A549 (cell line): ENCODE results near the gene SLIT3. TPM values are rescaled to one million over a fixed set of nuclear protein-coding genes. Genes with fewer than 3 reads are reported as not detected.

Experiments
- ATAC-seq, 2 experiments: fragments of 200-7000 bp in 1 of 2; fragments of >200 bp in 1 of 2; cut with Nextera tagmentation in 1 of 2; cut with Tn5 transposase in 1 of 2; 3 replicates each; pipeline versions ENCODE4 v1.8.0 to v1.9.1; 2018 to 2020; ENCODE audit warnings: mild to moderate bottlenecking in 1 of 2, moderate library complexity in 1 of 2
- CTCF ChIA-PET: fragments of 300-600 bp; sonication (Branson Sonifier 250); formaldehyde crosslinking; extraction: SDS; loops from one replicate; lab custom pipeline; 2021; ENCODE audit warnings: antibody characterized with exemption, inconsistent platforms; lab: Yijun Ruan, JAX
- POLR2A ChIA-PET: fragments of 350-600 bp; formaldehyde crosslinking; extraction: SDS; loops from one replicate; lab custom pipeline; 2021; ENCODE audit warnings: antibody characterized with exemption, inconsistent platforms; lab: Yijun Ruan, JAX
- DNase-seq, 2 experiments: peaks; one replicate each; pipeline versions ENCODE4 v3.0.0 to v3.0.0-alpha.2; 2011 to 2016; ENCODE audit warnings: low read depth in 1 of 2, low spot score in 1 of 2
- FAIRE-seq: peaks from 2 replicates; lab custom pipeline; 2011; peaks lifted over from hg19 to GRCh38; lab: Jason Lieb, UNC
- H3K27ac ChIP-seq, 2 experiments: fragments of >200 bp; sonication (Bioruptor Twin); formaldehyde crosslinking; 3 replicates each; pipeline ENCODE4 v1.5.1; 2016 to 2017
- H3K4me1 ChIP-seq: fragments of >200 bp; sonication (Bioruptor Twin); formaldehyde crosslinking; 3 replicates; pipeline ENCODE4 v1.6.1; 2016
- H3K4me2 ChIP-seq: fragments of >200 bp; sonication (Bioruptor Twin); formaldehyde crosslinking; 3 replicates; pipeline ENCODE4 v1.6.1; 2016
- H3K4me3 ChIP-seq: fragments of >200 bp; sonication (Bioruptor Twin); formaldehyde crosslinking; 3 replicates; pipeline ENCODE4 v1.5.1; 2016
- H3K9me3 ChIP-seq: fragments of >200 bp; sonication (Bioruptor Twin); formaldehyde crosslinking; 3 replicates; pipeline ENCODE4 v1.6.1; 2016
- CEBPB ChIP-seq, 2 experiments: fragments of >200 bp in 1 of 2; sonication (Bioruptor Twin) in 1 of 2; formaldehyde crosslinking in 1 of 2; IDR thresholded peaks; 2 replicates each; pipeline ENCODE4 v1.6.1; 2012 to 2016
- EHMT2 ChIP-seq: fragments of 200-600 bp; sonication (generic); IDR thresholded peaks from 2 replicates; pipeline ENCODE4 v1.6.1; 2016; ENCODE audit warnings: antibody characterized with exemption, low read depth, mild to moderate bottlenecking, moderate library complexity
- GATA3 ChIP-seq: IDR thresholded peaks from 2 replicates; pipeline ENCODE4 v1.6.1; 2012; ENCODE audit warnings: borderline replicate concordance
- HEYL ChIP-seq: fragments of 250-450 bp; sonication (Bioruptor Pico); IDR thresholded peaks from 2 replicates; pipeline ENCODE4 v1.8.0; 2021; ENCODE audit warnings: mild to moderate bottlenecking, moderate library complexity
- HOXB5 ChIP-seq: fragments of 250-450 bp; sonication (Bioruptor Pico); IDR thresholded peaks from 2 replicates; pipeline ENCODE4 v1.5.0; 2020; ENCODE audit warnings: mild to moderate bottlenecking, moderate library complexity
- JUN ChIP-seq, 2 experiments: fragments of >200 bp; sonication (Bioruptor Twin); formaldehyde crosslinking; IDR thresholded peaks; 2 replicates in 1 of 2; 3 replicates in 1 of 2; pipeline ENCODE4 v1.6.1; 2016 to 2017
- JUNB ChIP-seq: fragments of >200 bp; sonication (Bioruptor Twin); formaldehyde crosslinking; IDR thresholded peaks from 2 replicates; pipeline ENCODE4 v1.6.1; 2016
- KDM1A ChIP-seq: fragments of 200-600 bp; sonication (generic); IDR thresholded peaks from 2 replicates; pipeline ENCODE4 v1.6.1; 2016; ENCODE audit warnings: low read depth, mild to moderate bottlenecking
- MAFK ChIP-seq: fragments of 450-650 bp; IDR thresholded peaks from 2 replicates; pipeline ENCODE4 v1.6.1; 2014; ENCODE audit not compliant: partially characterized antibody
- NPAS2 ChIP-seq: fragments of 250-450 bp; sonication (Bioruptor Pico); IDR thresholded peaks from 2 replicates; pipeline ENCODE4 v1.8.0; 2022; ENCODE audit warnings: mild to moderate bottlenecking, moderate library complexity, borderline replicate concordance
- POLR2A ChIP-seq: IDR thresholded peaks from 2 replicates; pipeline ENCODE4 v1.6.1; 2012; ENCODE audit warnings: mild to moderate bottlenecking, low read length
- RAD21 ChIP-seq, 2 experiments: fragments of >200 bp in 1 of 2; sonication (Bioruptor Twin) in 1 of 2; formaldehyde crosslinking in 1 of 2; IDR thresholded peaks in 1 of 2; conservative IDR thresholded peaks in 1 of 2; 2 replicates in 1 of 2; 3 replicates in 1 of 2; pipeline ENCODE4 v1.6.1; 2012 to 2018; ENCODE audit warnings: inconsistent platforms in 1 of 2
- SREBF2 ChIP-seq: fragments of 450-650 bp; IDR thresholded peaks from 2 replicates; pipeline ENCODE4 v1.6.1; 2014; ENCODE audit warnings: mild to moderate bottlenecking, moderate library complexity
- TFCP2L1 ChIP-seq: fragments of 250-450 bp; sonication (Bioruptor Pico); IDR thresholded peaks from 2 replicates; pipeline ENCODE4 v1.5.0; 2021; ENCODE audit warnings: mild to moderate bottlenecking
- TP53 ChIP-seq: fragments of 250-450 bp; sonication (Bioruptor Pico); IDR thresholded peaks from 2 replicates; pipeline ENCODE4 v1.5.0; 2021; ENCODE audit warnings: mild to moderate bottlenecking, moderate library complexity
- WGBS: methylation state at CpG from one replicate; pipeline ENCODE4 v1.1.6; 2017; ENCODE audit errors: missing lambda C conversion rate; 5-methylcytosine and 5-hydroxymethylcytosine counted together
- polyA plus RNA-seq, 4 experiments: library from polyadenylated mRNA; depleted of rRNA in 3 of 4; stranded (reverse); fragments of >200 nt; fragmentation: RNase III in 1 of 4; extraction: RNeasy Plus Mini Kit Qiagen cat#74134 plus additional on column Dnase treatment in 1 of 4; gene quantifications; 2 replicates in 3 of 4; 3 replicates in 1 of 4; pipeline ENCODE4 v1.2.3, GENCODE V29; 2011 to 2017
- TF ChIP-seq, protein P1 (sequence below): fragments of >200 bp; sonication (Bioruptor Twin); formaldehyde crosslinking; IDR thresholded peaks from 3 replicates; pipeline ENCODE4 v1.5.1; 2016
- TF ChIP-seq, protein P2 (sequence below): IDR thresholded peaks from 2 replicates; pipeline ENCODE4 v1.6.1; 2012
- TF ChIP-seq, protein P3 (sequence below): IDR thresholded peaks from 2 replicates; pipeline ENCODE4 v1.6.1; 2012; ENCODE audit warnings: low read depth, borderline replicate concordance
- TF ChIP-seq, protein P4 (sequence below): fragments of 450-650 bp; IDR thresholded peaks from 2 replicates; pipeline ENCODE4 v1.6.1; 2014; ENCODE audit warnings: antibody characterized with exemption
- TF ChIP-seq, protein P5 (sequence below): IDR thresholded peaks from 2 replicates; pipeline ENCODE4 v1.6.1; 2012
- TF ChIP-seq, protein P6 (sequence below): fragments of 150-350 bp; IDR thresholded peaks from 2 replicates; pipeline ENCODE4 v1.6.1; 2014; ENCODE audit warnings: low read depth, mild to moderate bottlenecking, low read length
- TF ChIP-seq, protein P7 (sequence below): fragments of >200 bp; sonication (Bioruptor Twin); formaldehyde crosslinking; IDR thresholded peaks from 3 replicates; pipeline ENCODE4 v1.6.1; 2016

The SLIT3 gene
- polyA plus RNA-seq, 2 of the 4 experiments (the other 2 are of a cell fraction) = 12.7 to 22.9 TPM

DNA sequence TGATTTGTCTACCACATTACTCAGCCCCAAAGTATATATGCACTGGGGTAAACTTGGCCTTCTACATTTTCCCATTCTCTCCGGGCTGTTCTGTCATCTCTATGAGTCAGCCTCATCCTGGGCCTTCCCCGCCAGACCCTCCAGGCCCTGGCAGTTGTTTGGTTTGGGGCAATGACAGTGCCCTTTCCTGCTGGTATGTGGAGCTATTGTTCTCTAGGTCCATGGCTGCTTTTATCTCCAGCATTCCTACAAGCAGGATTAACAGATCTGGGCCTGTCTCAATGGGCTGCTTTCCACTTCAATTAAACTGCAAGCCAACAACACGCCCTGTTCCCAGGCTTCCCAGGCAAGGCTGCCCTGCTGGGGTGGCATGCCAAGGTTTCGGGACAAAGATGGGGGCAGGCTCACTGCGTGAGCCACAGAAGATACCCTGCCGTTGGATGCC, 136.4 kb downstream of the SLIT3 start (continued):
- TF ChIP-seq, protein P1, sequence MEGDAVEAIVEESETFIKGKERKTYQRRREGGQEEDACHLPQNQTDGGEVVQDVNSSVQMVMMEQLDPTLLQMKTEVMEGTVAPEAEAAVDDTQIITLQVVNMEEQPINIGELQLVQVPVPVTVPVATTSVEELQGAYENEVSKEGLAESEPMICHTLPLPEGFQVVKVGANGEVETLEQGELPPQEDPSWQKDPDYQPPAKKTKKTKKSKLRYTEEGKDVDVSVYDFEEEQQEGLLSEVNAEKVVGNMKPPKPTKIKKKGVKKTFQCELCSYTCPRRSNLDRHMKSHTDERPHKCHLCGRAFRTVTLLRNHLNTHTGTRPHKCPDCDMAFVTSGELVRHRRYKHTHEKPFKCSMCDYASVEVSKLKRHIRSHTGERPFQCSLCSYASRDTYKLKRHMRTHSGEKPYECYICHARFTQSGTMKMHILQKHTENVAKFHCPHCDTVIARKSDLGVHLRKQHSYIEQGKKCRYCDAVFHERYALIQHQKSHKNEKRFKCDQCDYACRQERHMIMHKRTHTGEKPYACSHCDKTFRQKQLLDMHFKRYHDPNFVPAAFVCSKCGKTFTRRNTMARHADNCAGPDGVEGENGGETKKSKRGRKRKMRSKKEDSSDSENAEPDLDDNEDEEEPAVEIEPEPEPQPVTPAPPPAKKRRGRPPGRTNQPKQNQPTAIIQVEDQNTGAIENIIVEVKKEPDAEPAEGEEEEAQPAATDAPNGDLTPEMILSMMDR = no peak; the same call in 2 of the 3 replicates
- no peak for TF ChIP-seq TFCP2L1

DNA sequence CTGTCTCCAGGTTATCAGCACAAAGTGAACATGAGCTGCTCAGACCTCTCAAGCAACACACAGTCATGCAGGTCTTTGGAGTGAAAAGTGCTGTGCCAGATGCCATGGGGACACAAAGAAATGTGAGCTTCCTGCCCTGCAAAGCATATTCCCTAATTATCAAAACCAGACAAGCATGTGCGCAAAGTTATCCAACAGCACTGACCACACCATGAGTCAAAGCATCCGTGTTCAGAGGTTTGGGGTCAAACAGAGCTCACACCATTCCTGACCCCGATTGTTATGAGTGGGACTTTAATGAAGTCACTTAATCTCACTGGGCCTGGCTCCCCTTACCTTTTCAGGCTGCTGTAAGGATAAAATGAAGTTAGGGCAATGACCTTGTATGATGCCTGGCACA, 138.5 kb downstream of the SLIT3 start:
- Histone ChIP-seq H3K9me3 (peaks cover 22% of the 10 kb centered on the region; the same call in 2 of the 3 replicates), H3K27ac (peak overlapping the region; percentile 63 to 88), H3K4me1 (peaks cover 63% of the 10 kb centered on the region), H3K4me2 (no peak overlapping the region), H3K4me3 (no peak overlapping the region)
- no peak for ATAC-seq
- no peak for DNase-seq
- 84% methylated on average over 3 of the region's 3 CpGs for WGBS
- CTCF ChIA-PET = interaction anchor here (0.5 to 2.0 kb wide), 2 partner anchors 35 to 147 kb away, joined by 3 to 6 read pairs; no protein-coding TSS in a partner anchor
- no peak for TF ChIP-seq SREBF2
- TF ChIP-seq, protein P2, sequence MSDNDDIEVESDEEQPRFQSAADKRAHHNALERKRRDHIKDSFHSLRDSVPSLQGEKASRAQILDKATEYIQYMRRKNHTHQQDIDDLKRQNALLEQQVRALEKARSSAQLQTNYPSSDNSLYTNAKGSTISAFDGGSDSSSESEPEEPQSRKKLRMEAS = 0 out of 2 replicates have a peak, but pooled peaks have one; percentile 30
- FAIRE-seq = no peak
- POLR2A ChIA-PET = no interaction called here

DNA sequence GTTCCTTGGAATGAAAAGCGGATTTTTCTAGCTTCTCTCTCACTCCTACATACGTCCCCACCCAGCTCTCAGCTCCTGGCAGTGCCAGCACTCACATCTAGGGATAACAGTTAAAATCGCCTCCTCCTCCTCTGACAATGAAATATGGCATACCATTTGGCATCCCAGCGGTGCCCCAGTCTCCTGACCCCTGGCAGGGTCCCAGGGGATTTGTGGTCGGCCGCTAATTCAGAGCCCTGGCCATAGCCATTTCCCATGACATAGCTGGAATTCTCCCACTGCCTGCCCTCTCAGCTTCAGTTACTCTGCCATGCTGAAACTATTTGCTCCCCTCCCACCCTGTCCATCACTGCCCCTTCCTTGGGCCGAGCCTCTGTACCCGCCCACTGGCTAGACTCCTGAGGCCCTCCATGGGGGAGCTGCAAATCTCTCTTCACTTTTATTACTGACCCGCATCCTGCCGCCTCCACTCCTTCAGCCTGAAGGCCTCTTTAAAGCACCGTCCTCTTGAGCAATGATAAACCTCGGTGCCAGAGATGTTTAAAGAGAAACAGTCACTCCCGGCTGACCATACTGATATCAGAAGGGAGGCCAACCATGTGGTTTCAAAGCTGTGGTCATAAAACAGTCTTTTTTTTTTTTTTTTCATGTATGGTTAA, 139.8 kb downstream of the SLIT3 start:
- peak; percentile 82 to 87 for ATAC-seq
- DNase-seq = peak; percentile 75 to 90
- peaks cover 74% of the 10 kb centered on the region for H3K4me1 ChIP-seq
- no peak overlapping the region for H3K4me3 ChIP-seq
- ChIA-PET POLR2A (interaction anchor here (0.7 to 1.3 kb wide), 6 partner anchors 9 to 189 kb away, joined by 3 to 10 read pairs (median 4); partner anchors contain the start of gene SLIT3), CTCF (interaction anchor here (0.6 to 2.0 kb wide), 8 partner anchors 9 to 1012 kb away, joined by 3 to 16 read pairs (median 6); partner anchors contain the start of gene SLIT3)
- H3K4me2 ChIP-seq = peak overlapping the region; percentile 44
- peaks cover 22% of the 10 kb centered on the region; the same call in 2 of the 3 replicates for H3K9me3 ChIP-seq
- peak; percentile 51 for FAIRE-seq
- WGBS = 17% methylated on average over 13 of the region's 13 CpGs
- H3K27ac ChIP-seq = peak overlapping the region; percentile 63 to 88
- TF ChIP-seq, protein P3, sequence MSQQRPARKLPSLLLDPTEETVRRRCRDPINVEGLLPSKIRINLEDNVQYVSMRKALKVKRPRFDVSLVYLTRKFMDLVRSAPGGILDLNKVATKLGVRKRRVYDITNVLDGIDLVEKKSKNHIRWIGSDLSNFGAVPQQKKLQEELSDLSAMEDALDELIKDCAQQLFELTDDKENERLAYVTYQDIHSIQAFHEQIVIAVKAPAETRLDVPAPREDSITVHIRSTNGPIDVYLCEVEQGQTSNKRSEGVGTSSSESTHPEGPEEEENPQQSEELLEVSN = no peak
- TF ChIP-seq MAFK = peak; percentile 40
- no peak for TF ChIP-seq TP53 (CRISPR knock-in tag)
- TF ChIP-seq, protein P4, sequence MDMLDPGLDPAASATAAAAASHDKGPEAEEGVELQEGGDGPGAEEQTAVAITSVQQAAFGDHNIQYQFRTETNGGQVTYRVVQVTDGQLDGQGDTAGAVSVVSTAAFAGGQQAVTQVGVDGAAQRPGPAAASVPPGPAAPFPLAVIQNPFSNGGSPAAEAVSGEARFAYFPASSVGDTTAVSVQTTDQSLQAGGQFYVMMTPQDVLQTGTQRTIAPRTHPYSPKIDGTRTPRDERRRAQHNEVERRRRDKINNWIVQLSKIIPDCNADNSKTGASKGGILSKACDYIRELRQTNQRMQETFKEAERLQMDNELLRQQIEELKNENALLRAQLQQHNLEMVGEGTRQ = no peak
- TF ChIP-seq HOXB5 = peak; percentile 89; the same call in 1 of the 2 replicates
- TF ChIP-seq JUN (IDR thresholded peaks at IDR 0.05) = peak in 1 of 2 experiments; percentile 55; a peak in 1 of 5 replicates
- no peak for TF ChIP-seq KDM1A
- TF ChIP-seq RAD21 (conservative IDR thresholded peaks at IDR 0.05 in 1 of 2, IDR thresholded peaks at IDR 0.05 in 1 of 2) = peak in 1 of 2 experiments; percentile 7; a peak in 2 of 5 replicates
- no peak for TF ChIP-seq HEYL (CRISPR knock-in tag)
- TF ChIP-seq CEBPB (IDR thresholded peaks at IDR 0.05) = peak; percentile 65 to 94; a peak in 3 of 4 replicates
- TF ChIP-seq, protein P5, sequence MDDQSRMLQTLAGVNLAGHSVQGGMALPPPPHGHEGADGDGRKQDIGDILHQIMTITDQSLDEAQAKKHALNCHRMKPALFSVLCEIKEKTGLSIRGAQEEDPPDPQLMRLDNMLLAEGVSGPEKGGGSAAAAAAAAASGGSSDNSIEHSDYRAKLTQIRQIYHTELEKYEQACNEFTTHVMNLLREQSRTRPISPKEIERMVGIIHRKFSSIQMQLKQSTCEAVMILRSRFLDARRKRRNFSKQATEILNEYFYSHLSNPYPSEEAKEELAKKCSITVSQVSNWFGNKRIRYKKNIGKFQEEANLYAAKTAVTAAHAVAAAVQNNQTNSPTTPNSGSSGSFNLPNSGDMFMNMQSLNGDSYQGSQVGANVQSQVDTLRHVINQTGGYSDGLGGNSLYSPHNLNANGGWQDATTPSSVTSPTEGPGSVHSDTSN = 0 out of 2 replicates have a peak, but pooled peaks have one; percentile 35
- TF ChIP-seq NPAS2 = no peak
- TF ChIP-seq, protein P6, sequence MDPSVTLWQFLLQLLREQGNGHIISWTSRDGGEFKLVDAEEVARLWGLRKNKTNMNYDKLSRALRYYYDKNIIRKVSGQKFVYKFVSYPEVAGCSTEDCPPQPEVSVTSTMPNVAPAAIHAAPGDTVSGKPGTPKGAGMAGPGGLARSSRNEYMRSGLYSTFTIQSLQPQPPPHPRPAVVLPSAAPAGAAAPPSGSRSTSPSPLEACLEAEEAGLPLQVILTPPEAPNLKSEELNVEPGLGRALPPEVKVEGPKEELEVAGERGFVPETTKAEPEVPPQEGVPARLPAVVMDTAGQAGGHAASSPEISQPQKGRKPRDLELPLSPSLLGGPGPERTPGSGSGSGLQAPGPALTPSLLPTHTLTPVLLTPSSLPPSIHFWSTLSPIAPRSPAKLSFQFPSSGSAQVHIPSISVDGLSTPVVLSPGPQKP = no peak
- TF ChIP-seq POLR2A = no peak
- peak; percentile 72 for TF ChIP-seq GATA3
- TF ChIP-seq, protein P7, sequence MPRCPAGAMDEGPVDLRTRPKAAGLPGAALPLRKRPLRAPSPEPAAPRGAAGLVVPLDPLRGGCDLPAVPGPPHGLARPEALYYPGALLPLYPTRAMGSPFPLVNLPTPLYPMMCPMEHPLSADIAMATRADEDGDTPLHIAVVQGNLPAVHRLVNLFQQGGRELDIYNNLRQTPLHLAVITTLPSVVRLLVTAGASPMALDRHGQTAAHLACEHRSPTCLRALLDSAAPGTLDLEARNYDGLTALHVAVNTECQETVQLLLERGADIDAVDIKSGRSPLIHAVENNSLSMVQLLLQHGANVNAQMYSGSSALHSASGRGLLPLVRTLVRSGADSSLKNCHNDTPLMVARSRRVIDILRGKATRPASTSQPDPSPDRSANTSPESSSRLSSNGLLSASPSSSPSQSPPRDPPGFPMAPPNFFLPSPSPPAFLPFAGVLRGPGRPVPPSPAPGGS = peak; percentile 66; the same call in 2 of the 3 replicates
- TF ChIP-seq, protein P2 = peak; percentile 70
- TF ChIP-seq JUNB = peak; percentile 51; the same call in 1 of the 2 replicates
- no peak for TF ChIP-seq EHMT2
